Activated CD8-positive, alpha-beta T cell treated with anti-CD3 and anti-CD28 coated beads, Interleukin-2, amount 10 ng/mL, durations not matched to agents 7 days and 5 days (primary cell): ENCODE results near the gene CDK7. TPM values are rescaled to one million over a fixed set of nuclear protein-coding genes. Genes with fewer than 3 reads are reported as not detected.

Experiments used
- ATAC-seq: fragments of 150-1000 bp; cut with Tn5 transposase; one replicate; pipeline ENCODE4 v1.10.0; 2021; ENCODE audit warnings: moderate library complexity
- CTCF ChIA-PET: fragments of 350-600 bp; sonication (Branson Sonifier 250); formaldehyde crosslinking; loops from one replicate; lab custom pipeline; 2021; ENCODE audit warnings: antibody characterized with exemption; lab: Charles Lee
- POLR2A ChIA-PET: fragments of 350-600 bp; sonication (Branson Sonifier 250); formaldehyde crosslinking; loops from one replicate; lab custom pipeline; 2021; ENCODE audit warnings: antibody characterized with exemption; lab: Charles Lee
- DNase-seq: peaks from one replicate; pipeline ENCODE4 v3.0.0-alpha.2; 2020
- H3K27ac Mint-ChIP-seq: one replicate; pipeline ENCODE4 v1.8.0; 2021; ENCODE audit warnings: mild to moderate bottlenecking, mixed read lengths
- H3K27me3 Mint-ChIP-seq: one replicate; pipeline ENCODE4 v1.8.0; 2021; ENCODE audit warnings: low read depth, mixed read lengths
- H3K36me3 Mint-ChIP-seq: one replicate; pipeline ENCODE4 v1.8.0; 2021; ENCODE audit warnings: low read depth, mixed read lengths
- H3K4me1 Mint-ChIP-seq: one replicate; pipeline ENCODE4 v1.8.0; 2021; ENCODE audit warnings: low read depth, mixed read lengths
- H3K4me3 Mint-ChIP-seq: one replicate; pipeline ENCODE4 v1.8.0; 2021; ENCODE audit warnings: mild to moderate bottlenecking, mixed read lengths
- H3K9me3 Mint-ChIP-seq: one replicate; pipeline ENCODE4 v1.8.0; 2022; ENCODE audit warnings: mixed read lengths; ENCODE audit not compliant: insufficient read depth
- total RNA-seq, 2 experiments: library from RNA; stranded (reverse); gene quantifications; one replicate each; pipeline ENCODE4 v1.2.3, GENCODE V29; 2021

Gene CDK7
- total RNA-seq, 2 experiments from 2014 or later = 23.9 to 28.3 TPM

DNA sequence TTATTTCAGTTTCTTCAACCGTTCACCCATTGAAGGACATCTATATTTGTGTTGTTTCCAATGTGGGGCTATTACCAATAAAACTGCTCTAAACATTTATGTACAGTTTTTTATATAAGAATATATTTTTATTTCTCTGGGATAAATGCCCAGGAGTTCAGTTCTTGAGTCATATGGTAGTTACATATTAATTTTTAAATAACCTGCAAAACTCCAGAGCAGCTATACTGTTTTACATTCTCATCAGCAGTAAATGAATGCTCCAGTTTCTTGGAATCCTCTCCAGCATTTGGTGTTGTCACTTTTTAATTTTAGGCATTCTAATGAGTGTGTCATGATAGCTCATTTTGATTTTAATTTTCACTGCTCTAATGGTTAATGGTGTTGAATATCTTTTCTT lies 36.2 kb downstream of the CDK7 start:
- no peak overlapping the region for H3K27ac Mint-ChIP-seq
- DNase-seq (no peak), ATAC-seq (no peak)
- H3K4me3 Mint-ChIP-seq = no peak overlapping the region
- H3K36me3 Mint-ChIP-seq = peaks cover 39% of the 10 kb centered on the region
- H3K27me3 Mint-ChIP-seq = no peaks in the 10 kb centered on the region
- ChIA-PET CTCF (interaction anchor here (1.1 kb wide), 1 partner anchor 178 kb away, joined by 3 read pairs; no protein-coding TSS in a partner anchor), POLR2A (interaction anchor here (0.6 kb wide), 1 partner anchor 10 kb away, joined by 3 read pairs; no protein-coding TSS in a partner anchor)
- peaks cover 5% of the 10 kb centered on the region for H3K4me1 Mint-ChIP-seq
- no peaks in the 10 kb centered on the region for H3K9me3 Mint-ChIP-seq

- no peaks in the 10 kb centered on the region for H3K27me3 Mint-ChIP-seq
- H3K27ac Mint-ChIP-seq = no peak overlapping the region
- DNase-seq = no peak
- ChIA-PET CTCF (interaction anchor here (1.2 to 2.5 kb wide), 2 partner anchors 82 to 178 kb away, joined by 3 to 7 read pairs; partner anchors contain the start of genes CENPH and SLC30A5), POLR2A (interaction anchor here (0.6 kb wide), 1 partner anchor 10 kb away, joined by 3 read pairs; no protein-coding TSS in a partner anchor)
- H3K4me3 Mint-ChIP-seq = no peak overlapping the region
- H3K4me1 Mint-ChIP-seq = peaks cover 5% of the 10 kb centered on the region
- H3K9me3 Mint-ChIP-seq = no peaks in the 10 kb centered on the region
- H3K36me3 Mint-ChIP-seq = peaks cover 41% of the 10 kb centered on the region
- no peak for ATAC-seq
These were observed 36.7 kb downstream of the CDK7 start for GRCh38 chr5:69271376-69271775.

DNA sequence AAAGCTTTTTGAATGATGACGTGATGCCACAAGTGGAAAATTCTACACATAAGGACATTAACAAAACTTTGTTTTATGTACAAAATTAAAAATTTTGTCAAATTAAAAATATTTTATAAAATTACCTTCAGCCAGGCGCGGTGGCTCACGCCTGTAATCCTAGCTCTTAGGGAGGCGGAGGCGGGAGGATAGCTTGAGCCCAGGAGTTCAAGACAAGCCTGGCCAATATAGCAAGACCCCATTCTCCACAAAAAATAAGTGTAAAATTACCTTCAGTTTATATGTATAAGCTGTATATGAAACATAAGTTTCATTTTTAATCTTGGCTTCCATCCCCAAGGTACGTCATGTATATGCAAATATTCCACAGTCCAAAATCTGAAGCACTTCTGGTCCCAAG lies 40.9 kb downstream of the CDK7 start:
- H3K36me3 Mint-ChIP-seq = peaks cover 46% of the 10 kb centered on the region
- no peak overlapping the region for H3K4me3 Mint-ChIP-seq
- H3K27ac Mint-ChIP-seq = no peak overlapping the region
- ChIA-PET CTCF (interaction anchor here (1.3 kb wide), 1 partner anchor 182 kb away, joined by 5 read pairs; the partner anchor contains the start of gene SLC30A5), POLR2A (interaction anchor here (0.6 kb wide), 1 partner anchor 22 kb away, joined by 3 read pairs; no protein-coding TSS in a partner anchor)
- H3K9me3 Mint-ChIP-seq = no peaks in the 10 kb centered on the region
- no peaks in the 10 kb centered on the region for H3K27me3 Mint-ChIP-seq
- no peak for ATAC-seq
- peaks cover 5% of the 10 kb centered on the region for H3K4me1 Mint-ChIP-seq
- DNase-seq = no peak

DNA sequence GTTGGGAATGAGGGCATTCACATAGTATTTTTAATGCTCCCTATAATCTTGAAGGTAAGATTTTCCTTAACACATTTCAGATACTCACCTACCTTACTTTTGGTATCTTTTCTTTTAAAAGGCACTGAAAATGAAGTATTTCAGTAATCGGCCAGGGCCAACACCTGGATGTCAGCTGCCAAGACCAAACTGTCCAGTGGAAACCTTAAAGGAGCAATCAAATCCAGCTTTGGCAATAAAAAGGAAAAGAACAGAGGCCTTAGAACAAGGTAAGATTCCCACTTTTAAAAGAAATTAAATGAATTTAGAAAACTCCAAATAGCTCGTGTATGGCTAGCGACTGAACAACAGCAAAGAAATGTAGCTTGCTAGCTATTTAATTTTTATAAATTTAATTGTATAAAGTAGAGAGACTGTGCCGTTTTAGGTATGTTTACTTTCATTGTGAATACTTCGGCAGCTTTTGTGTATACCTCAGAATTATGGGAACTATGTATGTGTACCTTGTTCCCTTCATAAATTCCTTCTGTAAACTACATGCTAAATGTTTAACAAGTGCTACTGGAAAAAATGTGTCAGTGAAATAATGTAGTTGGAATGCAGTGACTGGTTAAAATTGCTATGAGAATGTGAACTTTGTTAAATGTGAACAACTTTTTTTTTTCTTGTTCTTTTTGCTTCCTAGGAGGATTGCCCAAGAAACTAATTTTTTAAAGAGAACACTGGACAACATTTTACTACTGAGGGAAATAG lies 41.9 kb downstream of the CDK7 start:
- POLR2A ChIA-PET = no interaction called here

DNA sequence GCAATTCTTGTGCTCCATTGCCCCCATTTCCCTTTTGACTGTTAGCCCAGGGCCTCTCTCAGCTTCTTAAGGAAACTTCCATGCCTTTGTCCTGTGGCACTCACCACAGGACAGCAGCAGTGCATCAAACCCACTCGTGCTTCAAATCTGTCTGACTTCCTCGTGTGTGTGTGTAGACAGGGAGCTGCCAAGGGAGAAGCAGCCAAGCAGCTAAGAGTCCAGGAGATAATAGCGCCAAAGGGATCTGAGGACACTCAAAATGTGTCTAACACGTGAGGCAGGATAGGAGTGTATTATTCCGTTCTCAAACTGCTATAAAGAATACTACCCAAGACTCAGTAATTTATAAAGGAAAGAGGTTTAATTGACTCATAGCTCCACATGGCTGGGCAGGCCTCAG lies 44.8 kb downstream of the CDK7 start:
- Mint-ChIP-seq H3K4me1 (no peaks in the 10 kb centered on the region), H3K27me3 (no peaks in the 10 kb centered on the region), H3K36me3 (peaks cover 34% of the 10 kb centered on the region), H3K27ac (no peak overlapping the region), H3K4me3 (no peak overlapping the region), H3K9me3 (no peaks in the 10 kb centered on the region)
- CTCF ChIA-PET = interaction anchor here (0.6 kb wide), 1 partner anchor 16 kb away, joined by 3 read pairs; no protein-coding TSS in a partner anchor
- no peak for DNase-seq
- POLR2A ChIA-PET = interaction anchor here (1.5 kb wide), 1 partner anchor 53 kb away, joined by 3 read pairs; the partner anchor contains the start of gene CCDC125
- no peak for ATAC-seq

More for the DNA sequence above, 41.9 kb downstream of the CDK7 start:
- DNase-seq = no peak
- Mint-ChIP-seq H3K27ac (no peak overlapping the region), H3K4me3 (no peak overlapping the region), H3K36me3 (peaks cover 44% of the 10 kb centered on the region), H3K4me1 (peaks cover 5% of the 10 kb centered on the region), H3K9me3 (no peaks in the 10 kb centered on the region), H3K27me3 (no peaks in the 10 kb centered on the region)
- no peak for ATAC-seq
- CTCF ChIA-PET = no interaction called here

DNA sequence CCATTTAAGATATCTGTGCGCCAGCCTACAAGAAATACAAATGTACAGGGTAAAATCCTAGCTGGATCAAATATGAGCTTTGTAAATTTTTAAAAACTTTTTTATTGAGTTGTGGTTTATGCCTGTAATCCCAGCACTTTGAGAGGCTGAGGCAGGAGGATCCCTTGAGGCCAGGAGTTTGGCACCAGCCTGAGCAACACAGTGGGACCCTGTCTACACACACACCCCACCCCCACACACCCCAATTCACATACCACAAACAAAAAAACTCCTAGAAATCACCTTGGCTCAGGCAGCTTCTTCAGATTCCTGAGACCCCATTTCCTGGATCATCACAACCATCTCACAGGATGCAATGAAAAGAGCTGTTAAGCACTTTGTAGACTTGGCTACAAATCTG lies 46.4 kb downstream of the CDK7 start:
- no peak overlapping the region for H3K27ac Mint-ChIP-seq
- ATAC-seq (no peak), DNase-seq (no peak)
- H3K9me3 Mint-ChIP-seq = no peaks in the 10 kb centered on the region
- ChIA-PET CTCF (interaction anchor here (1.0 kb wide), 1 partner anchor 186 kb away, joined by 3 read pairs; no protein-coding TSS in a partner anchor), POLR2A (interaction anchor here (0.5 kb wide), 1 partner anchor 10 kb away, joined by 3 read pairs; no protein-coding TSS in a partner anchor)
- peaks cover 36% of the 10 kb centered on the region for H3K36me3 Mint-ChIP-seq
- no peaks in the 10 kb centered on the region for H3K4me1 Mint-ChIP-seq
- H3K27me3 Mint-ChIP-seq = no peaks in the 10 kb centered on the region
- H3K4me3 Mint-ChIP-seq = no peak overlapping the region

- POLR2A ChIA-PET = no interaction called here
- Mint-ChIP-seq H3K9me3 (no peaks in the 10 kb centered on the region), H3K27me3 (no peaks in the 10 kb centered on the region), H3K4me1 (no peaks in the 10 kb centered on the region), H3K36me3 (peaks cover 23% of the 10 kb centered on the region), H3K27ac (no peak overlapping the region), H3K4me3 (no peak overlapping the region)
- ATAC-seq (no peak), DNase-seq (no peak)
- CTCF ChIA-PET = interaction anchor here (1.4 kb wide), 1 partner anchor 50 kb away, joined by 3 read pairs; no protein-coding TSS in a partner anchor
These were observed 49.5 kb downstream of the CDK7 start for GRCh38 chr5:69284203-69284602.

- H3K9me3 Mint-ChIP-seq = no peaks in the 10 kb centered on the region
- CTCF ChIA-PET = interaction anchor here (1.4 kb wide), 1 partner anchor 49 kb away, joined by 3 read pairs; no protein-coding TSS in a partner anchor
- H3K27me3 Mint-ChIP-seq = no peaks in the 10 kb centered on the region
- POLR2A ChIA-PET = no interaction called here
- ATAC-seq (no peak), DNase-seq (no peak)
- H3K4me3 Mint-ChIP-seq = no peak overlapping the region
- no peak overlapping the region for H3K27ac Mint-ChIP-seq
- H3K36me3 Mint-ChIP-seq = peaks cover 17% of the 10 kb centered on the region
- no peaks in the 10 kb centered on the region for H3K4me1 Mint-ChIP-seq
These were observed 50.9 kb downstream of the CDK7 start for GRCh38 chr5:69285448-69286116.

DNA sequence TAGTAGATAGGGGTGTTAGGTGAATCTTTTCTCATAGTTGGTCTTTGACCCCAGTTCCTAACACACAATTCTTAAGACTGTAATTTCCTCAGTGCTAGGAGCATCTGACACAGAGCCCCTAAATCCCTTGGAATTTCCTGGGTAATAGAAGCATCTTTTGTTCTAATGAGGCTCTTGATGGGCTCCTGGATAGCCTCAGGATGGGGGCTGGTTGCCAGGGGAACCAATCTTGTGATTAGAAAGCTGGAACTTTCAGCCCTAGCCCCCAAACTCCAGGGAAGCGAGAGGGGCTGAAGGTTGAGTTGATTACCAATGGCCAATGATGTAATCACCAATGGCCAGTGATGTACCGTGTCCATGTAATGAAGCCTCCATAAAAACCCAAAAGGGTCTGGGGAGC lies 53.4 kb downstream of the CDK7 start:
- ATAC-seq = no peak
- Mint-ChIP-seq H3K36me3 (peaks cover 14% of the 10 kb centered on the region), H3K4me1 (no peaks in the 10 kb centered on the region), H3K4me3 (no peak overlapping the region), H3K27ac (no peak overlapping the region), H3K9me3 (no peaks in the 10 kb centered on the region), H3K27me3 (no peaks in the 10 kb centered on the region)
- POLR2A ChIA-PET = interaction anchor here (0.6 kb wide), 1 partner anchor 151 kb away, joined by 3 read pairs; no protein-coding TSS in a partner anchor
- DNase-seq = no peak
- CTCF ChIA-PET = no interaction called here

- POLR2A ChIA-PET = interaction anchor here (0.6 kb wide), 1 partner anchor 151 kb away, joined by 3 read pairs; no protein-coding TSS in a partner anchor
- Mint-ChIP-seq H3K36me3 (peaks cover 14% of the 10 kb centered on the region), H3K27me3 (no peaks in the 10 kb centered on the region), H3K27ac (no peak overlapping the region), H3K4me1 (no peaks in the 10 kb centered on the region), H3K9me3 (no peaks in the 10 kb centered on the region), H3K4me3 (no peak overlapping the region)
- no peak for ATAC-seq
- no peak for DNase-seq
- CTCF ChIA-PET = no interaction called here
These were observed 54.0 kb downstream of the CDK7 start for GRCh38 chr5:69288688-69289087.

DNA sequence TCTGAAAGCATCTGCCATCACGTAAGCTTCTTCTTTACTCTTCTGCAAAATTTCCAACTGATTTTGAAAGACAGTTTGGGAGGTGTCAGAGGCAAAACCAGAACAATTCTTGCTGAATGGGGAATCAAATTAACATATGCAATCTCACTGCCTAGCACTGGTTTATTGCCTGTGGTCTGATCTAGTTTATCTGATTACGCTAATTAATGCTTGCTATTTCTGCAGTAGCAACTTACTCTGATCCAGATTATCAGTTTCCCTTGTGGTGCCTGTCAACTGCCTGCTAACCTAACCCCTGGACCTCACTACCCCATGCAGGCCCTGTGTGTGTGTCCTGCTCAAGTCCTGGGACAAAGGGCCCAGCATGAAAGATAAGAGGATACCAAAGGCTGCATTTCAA lies 57.6 kb downstream of the CDK7 start:
- CTCF ChIA-PET = no interaction called here
- no peak overlapping the region for H3K4me3 Mint-ChIP-seq
- no peaks in the 10 kb centered on the region for H3K4me1 Mint-ChIP-seq
- DNase-seq (no peak), ATAC-seq (no peak)
- H3K27me3 Mint-ChIP-seq = no peaks in the 10 kb centered on the region
- POLR2A ChIA-PET = interaction anchor here (1.1 kb wide), 1 partner anchor 125 kb away, joined by 4 read pairs; the partner anchor contains the start of gene CCNB1
- H3K9me3 Mint-ChIP-seq = no peaks in the 10 kb centered on the region
- H3K36me3 Mint-ChIP-seq = peaks cover 5% of the 10 kb centered on the region
- H3K27ac Mint-ChIP-seq = no peak overlapping the region
